Keratinocyte (primary cell): ENCODE data around the gene CPAMD8. TPM values are rescaled to one million over a fixed set of nuclear protein-coding genes. Genes with fewer than 3 reads are reported as not detected.

ENCODE experiments used
- DNase-seq: peaks from one replicate; pipeline ENCODE4 v3.0.0-alpha.2; 2011; ENCODE audit warnings: low read depth, missing footprints, low spot score
- FAIRE-seq: peaks from 2 replicates; lab custom pipeline; 2011; peaks lifted over from hg19 to GRCh38; lab: Jason Lieb, UNC
- H2AFZ ChIP-seq: 2 replicates; pipeline ENCODE4 v1.6.0; 2012; ENCODE audit warnings: low read length, control low read depth, inconsistent platforms; ENCODE audit not compliant: control insufficient read depth
- H3K27ac ChIP-seq: 2 replicates; pipeline ENCODE4 v1.5.1; 2011; ENCODE audit warnings: low read length; ENCODE audit not compliant: control insufficient read depth, insufficient read depth
- H3K27me3 ChIP-seq: 3 replicates; pipeline ENCODE4 v1.6.0; 2011; ENCODE audit warnings: low read length; ENCODE audit not compliant: control insufficient read depth, insufficient read depth; ENCODE audit errors: extremely low read depth
- H3K36me3 ChIP-seq, 2 experiments: 2 replicates in 1 of 2; 3 replicates in 1 of 2; pipeline ENCODE4 v1.5.1; 2011; ENCODE audit warnings: low read length in 2 of 2, mild to moderate bottlenecking in 1 of 2; ENCODE audit not compliant: control insufficient read depth in 2 of 2, insufficient read depth in 2 of 2; ENCODE audit errors: extremely low read depth in 1 of 2
- H3K4me1 ChIP-seq: 3 replicates; pipeline ENCODE4 v1.5.1; 2011; ENCODE audit warnings: low read length; ENCODE audit not compliant: control insufficient read depth, insufficient read depth; ENCODE audit errors: extremely low read depth
- H3K4me2 ChIP-seq: 3 replicates; pipeline ENCODE4 v1.6.0; 2011; ENCODE audit warnings: low read depth, low read length; ENCODE audit not compliant: control insufficient read depth, insufficient read depth; ENCODE audit errors: extremely low read depth
- H3K4me3 ChIP-seq, 3 experiments: fragments of 200-600 bp in 1 of 3; sonication (generic) in 1 of 3; 2 replicates in 2 of 3; 3 replicates in 1 of 3; pipeline ENCODE4 v1.5.1; 2011 to 2016; ENCODE audit warnings: low read length in 3 of 3, mild to moderate bottlenecking in 3 of 3, control low read depth in 2 of 3, inconsistent platforms in 1 of 3, low read depth in 1 of 3, mixed read lengths in 1 of 3, mixed run types in 1 of 3, moderate library complexity in 1 of 3; ENCODE audit not compliant: control insufficient read depth in 2 of 3, insufficient read depth in 2 of 3; ENCODE audit errors: extremely low read depth in 1 of 3
- H3K79me2 ChIP-seq: 2 replicates; pipeline ENCODE4 v1.6.0; 2012; ENCODE audit warnings: low read length; ENCODE audit not compliant: control insufficient read depth, insufficient read depth
- H3K9ac ChIP-seq: 3 replicates; pipeline ENCODE4 v1.6.0; 2011; ENCODE audit warnings: low read length; ENCODE audit not compliant: control insufficient read depth, insufficient read depth; ENCODE audit errors: extremely low read depth
- H3K9me1 ChIP-seq: 3 replicates; pipeline ENCODE4 v1.6.0; 2011; ENCODE audit warnings: low read length; ENCODE audit not compliant: control insufficient read depth, insufficient read depth; ENCODE audit errors: extremely low read depth
- H3K9me3 ChIP-seq: 2 replicates; pipeline ENCODE4 v1.5.1; 2012; ENCODE audit warnings: low read depth, low read length; ENCODE audit not compliant: control insufficient read depth
- H4K20me1 ChIP-seq: 3 replicates; pipeline ENCODE4 v1.6.0; 2011; ENCODE audit warnings: low read length; ENCODE audit not compliant: control insufficient read depth, insufficient read depth; ENCODE audit errors: extremely low read depth
- EZH2 ChIP-seq: IDR thresholded peaks from one replicate; pipeline ENCODE4 v1.6.1; 2012; ENCODE audit warnings: inconsistent platforms, mild to moderate bottlenecking, low read length, moderate library complexity
- dilution Hi-C: fragments of 300-500 bp; cut with MboI; formaldehyde crosslinking; loops from one replicate; pipeline ENCODE4 v1.7.0; 2020; ENCODE audit warnings: low sequenced_read_pairs; ENCODE audit not compliant: extremely low pct_ligation_motif_present
- polyA plus RNA-seq, 5 experiments: library from polyadenylated mRNA; depleted of rRNA in 3 of 5; stranded (reverse) in 3 of 5; stranded (forward) in 1 of 5; unstranded in 1 of 5; fragments of >200 nt; gene quantifications; 1 replicate in 1 of 5; 2 replicates in 3 of 5; 3 replicates in 1 of 5; pipeline versions ENCODE4 v1.2.1 to v1.2.3, GENCODE V29; 2011 to 2012; ENCODE audit warnings: missing spikeins in 2 of 5, low read depth in 1 of 5, low replicate concordance in 1 of 5
- TF ChIP-seq, protein P1 (sequence below), 3 experiments: IDR thresholded peaks in 1 of 3; conservative IDR thresholded peaks in 1 of 3; optimal IDR thresholded peaks in 1 of 3; 2 replicates in 2 of 3; 3 replicates in 1 of 3; pipeline versions ENCODE3 to v1.5.1; 2011; ENCODE audit warnings: low read length in 3 of 3, mild to moderate bottlenecking in 3 of 3, moderate library complexity in 2 of 3, control low read depth in 1 of 3, inconsistent platforms in 1 of 3; ENCODE audit not compliant: insufficient read depth in 2 of 3; ENCODE audit errors: extremely low read depth in 1 of 3

The CPAMD8 gene
- polyA plus RNA-seq, 1 donor (not counting 4 experiments of a cell fraction or from before 2014, with no cell fraction given), result 0.38 TPM

GRCh38 chr19:17023805-17024204, 2.8 kb downstream of the CPAMD8 start:
- Histone ChIP-seq H2AFZ (no peak overlapping the region), H3K27me3 (peaks cover 30% of the 10 kb centered on the region), H3K4me3 (no peak overlapping the region), H3K27ac (no peak overlapping the region), H3K79me2 (no peaks in the 10 kb centered on the region), H3K4me1 (peaks cover 3% of the 10 kb centered on the region), H3K9me3 (no peaks in the 10 kb centered on the region), H3K9me1 (no peaks in the 10 kb centered on the region), H3K36me3 (no peaks in the 10 kb centered on the region), H4K20me1 (no peaks in the 10 kb centered on the region), H3K9ac (no peak overlapping the region), H3K4me2 (no peak overlapping the region)
- no peak for FAIRE-seq
- TF ChIP-seq EZH2, result no peak
- TF ChIP-seq, protein P1, sequence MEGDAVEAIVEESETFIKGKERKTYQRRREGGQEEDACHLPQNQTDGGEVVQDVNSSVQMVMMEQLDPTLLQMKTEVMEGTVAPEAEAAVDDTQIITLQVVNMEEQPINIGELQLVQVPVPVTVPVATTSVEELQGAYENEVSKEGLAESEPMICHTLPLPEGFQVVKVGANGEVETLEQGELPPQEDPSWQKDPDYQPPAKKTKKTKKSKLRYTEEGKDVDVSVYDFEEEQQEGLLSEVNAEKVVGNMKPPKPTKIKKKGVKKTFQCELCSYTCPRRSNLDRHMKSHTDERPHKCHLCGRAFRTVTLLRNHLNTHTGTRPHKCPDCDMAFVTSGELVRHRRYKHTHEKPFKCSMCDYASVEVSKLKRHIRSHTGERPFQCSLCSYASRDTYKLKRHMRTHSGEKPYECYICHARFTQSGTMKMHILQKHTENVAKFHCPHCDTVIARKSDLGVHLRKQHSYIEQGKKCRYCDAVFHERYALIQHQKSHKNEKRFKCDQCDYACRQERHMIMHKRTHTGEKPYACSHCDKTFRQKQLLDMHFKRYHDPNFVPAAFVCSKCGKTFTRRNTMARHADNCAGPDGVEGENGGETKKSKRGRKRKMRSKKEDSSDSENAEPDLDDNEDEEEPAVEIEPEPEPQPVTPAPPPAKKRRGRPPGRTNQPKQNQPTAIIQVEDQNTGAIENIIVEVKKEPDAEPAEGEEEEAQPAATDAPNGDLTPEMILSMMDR (optimal IDR thresholded peaks at IDR 0.05 in 1 of 3, IDR thresholded peaks at IDR 0.05 in 1 of 3, conservative IDR thresholded peaks at IDR 0.05 in 1 of 3; ENCODE audit: extremely low read depth in 1 of 3, insufficient read depth in 2 of 3, low read length in 3 of 3), result no peak
- dilution Hi-C loops, result no loop called here
- DNase-seq, result no peak

DNA sequence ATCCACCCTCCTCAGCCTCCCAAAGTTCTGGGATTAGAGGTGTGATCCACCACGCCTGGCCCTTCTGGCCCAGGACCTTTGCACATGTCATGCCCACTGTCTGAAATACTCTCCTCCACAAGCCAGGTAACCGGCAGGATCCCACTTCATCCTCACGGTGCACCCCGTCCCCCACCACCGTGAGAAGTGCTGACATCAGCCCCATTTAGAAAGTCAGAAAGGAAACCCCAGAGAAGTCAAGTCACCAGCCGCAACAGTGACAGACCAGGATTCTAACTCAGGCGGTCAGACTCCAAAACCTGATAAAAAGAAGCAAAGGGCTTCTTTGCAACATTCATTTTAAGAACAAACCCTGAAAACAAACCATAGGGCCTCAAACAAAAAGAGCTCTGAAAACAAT, 3.9 kb downstream of the CPAMD8 start:
- Histone ChIP-seq H3K9me3 (no peaks in the 10 kb centered on the region), H3K27ac (no peak overlapping the region), H2AFZ (no peak overlapping the region), H3K9ac (no peak overlapping the region), H3K79me2 (no peaks in the 10 kb centered on the region), H3K4me3 (no peak overlapping the region), H3K4me1 (peaks cover 3% of the 10 kb centered on the region), H3K27me3 (peaks cover 19% of the 10 kb centered on the region), H3K9me1 (no peaks in the 10 kb centered on the region), H4K20me1 (no peaks in the 10 kb centered on the region), H3K4me2 (no peak overlapping the region), H3K36me3 (no peaks in the 10 kb centered on the region)
- FAIRE-seq (no peak), DNase-seq (no peak)
- TF ChIP-seq, protein P1 (optimal IDR thresholded peaks at IDR 0.05 in 1 of 3, IDR thresholded peaks at IDR 0.05 in 1 of 3, conservative IDR thresholded peaks at IDR 0.05 in 1 of 3; ENCODE audit: extremely low read depth in 1 of 3, insufficient read depth in 2 of 3, low read length in 3 of 3), result no peak
- no peak for TF ChIP-seq EZH2
- dilution Hi-C loops, result no loop called here
